ENCODE results near the gene DCPS. TPM values are rescaled to one million over a fixed set of nuclear protein-coding genes. Genes with fewer than 3 reads are reported as not detected.

The DCPS gene
- total RNA-seq, 1 donor = 10.4 TPM

DNA sequence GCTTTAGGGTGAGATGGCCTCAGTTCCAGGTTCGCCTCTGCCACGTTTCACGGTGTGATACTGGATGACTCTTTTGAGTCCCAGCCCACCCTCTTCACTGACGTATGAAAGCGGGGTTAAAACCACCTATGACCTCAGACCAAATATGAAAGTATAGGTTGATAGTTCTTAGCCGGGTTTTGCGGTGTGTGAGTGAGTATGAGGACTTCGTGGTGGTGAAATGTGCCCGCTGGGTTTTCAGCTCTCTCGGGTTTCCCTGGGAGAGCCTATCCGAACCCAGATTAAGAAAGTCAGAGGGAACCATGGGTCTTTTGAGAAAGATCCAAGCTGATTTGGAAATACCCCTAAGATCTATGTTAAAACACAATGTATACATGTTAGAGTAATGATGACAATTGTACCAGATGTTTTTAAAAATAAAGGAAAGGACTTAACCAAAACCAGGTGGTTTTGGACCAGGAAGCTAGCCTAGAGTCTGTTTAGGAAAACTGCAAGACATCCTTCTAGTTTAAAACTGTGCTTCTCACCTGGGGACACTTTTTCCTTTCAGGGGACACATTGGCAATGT lies 25.9 kb downstream of the DCPS start:
- DNase-seq (ENCODE audit: low read depth) = no peak
- TF ChIP-seq, protein P1, sequence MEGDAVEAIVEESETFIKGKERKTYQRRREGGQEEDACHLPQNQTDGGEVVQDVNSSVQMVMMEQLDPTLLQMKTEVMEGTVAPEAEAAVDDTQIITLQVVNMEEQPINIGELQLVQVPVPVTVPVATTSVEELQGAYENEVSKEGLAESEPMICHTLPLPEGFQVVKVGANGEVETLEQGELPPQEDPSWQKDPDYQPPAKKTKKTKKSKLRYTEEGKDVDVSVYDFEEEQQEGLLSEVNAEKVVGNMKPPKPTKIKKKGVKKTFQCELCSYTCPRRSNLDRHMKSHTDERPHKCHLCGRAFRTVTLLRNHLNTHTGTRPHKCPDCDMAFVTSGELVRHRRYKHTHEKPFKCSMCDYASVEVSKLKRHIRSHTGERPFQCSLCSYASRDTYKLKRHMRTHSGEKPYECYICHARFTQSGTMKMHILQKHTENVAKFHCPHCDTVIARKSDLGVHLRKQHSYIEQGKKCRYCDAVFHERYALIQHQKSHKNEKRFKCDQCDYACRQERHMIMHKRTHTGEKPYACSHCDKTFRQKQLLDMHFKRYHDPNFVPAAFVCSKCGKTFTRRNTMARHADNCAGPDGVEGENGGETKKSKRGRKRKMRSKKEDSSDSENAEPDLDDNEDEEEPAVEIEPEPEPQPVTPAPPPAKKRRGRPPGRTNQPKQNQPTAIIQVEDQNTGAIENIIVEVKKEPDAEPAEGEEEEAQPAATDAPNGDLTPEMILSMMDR (IDR thresholded peaks at IDR 0.05; ENCODE audit: insufficient read depth, low read depth, low read length) = no peak
- H3K4me3 ChIP-seq (ENCODE audit: low read depth, low read length) = no peak overlapping the region

DNA sequence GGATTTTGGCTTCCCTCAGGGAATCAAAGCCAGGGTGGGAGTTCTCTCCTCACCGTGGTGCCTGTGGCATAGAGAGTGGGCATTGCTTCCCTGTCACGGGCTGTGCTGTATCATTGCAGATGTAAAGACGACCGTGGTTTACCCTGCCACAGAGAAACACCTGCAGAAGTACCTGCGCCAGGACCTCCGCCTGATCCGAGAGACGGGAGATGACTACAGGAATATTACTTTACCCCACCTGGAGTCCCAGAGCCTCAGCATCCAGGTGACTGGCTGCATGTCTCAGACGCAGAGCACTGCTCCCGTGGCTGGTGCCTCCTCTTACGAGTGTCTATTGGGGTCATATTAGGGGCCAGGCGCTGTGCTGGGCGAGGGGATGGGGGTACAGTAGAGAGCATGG lies 27.4 kb downstream of the DCPS start:
- TF ChIP-seq, protein P1 (IDR thresholded peaks at IDR 0.05; ENCODE audit: insufficient read depth, low read depth, low read length) = no peak
- DNase-seq (ENCODE audit: low read depth) = no peak
- H3K4me3 ChIP-seq (ENCODE audit: low read depth, low read length) = no peak overlapping the region

DNA sequence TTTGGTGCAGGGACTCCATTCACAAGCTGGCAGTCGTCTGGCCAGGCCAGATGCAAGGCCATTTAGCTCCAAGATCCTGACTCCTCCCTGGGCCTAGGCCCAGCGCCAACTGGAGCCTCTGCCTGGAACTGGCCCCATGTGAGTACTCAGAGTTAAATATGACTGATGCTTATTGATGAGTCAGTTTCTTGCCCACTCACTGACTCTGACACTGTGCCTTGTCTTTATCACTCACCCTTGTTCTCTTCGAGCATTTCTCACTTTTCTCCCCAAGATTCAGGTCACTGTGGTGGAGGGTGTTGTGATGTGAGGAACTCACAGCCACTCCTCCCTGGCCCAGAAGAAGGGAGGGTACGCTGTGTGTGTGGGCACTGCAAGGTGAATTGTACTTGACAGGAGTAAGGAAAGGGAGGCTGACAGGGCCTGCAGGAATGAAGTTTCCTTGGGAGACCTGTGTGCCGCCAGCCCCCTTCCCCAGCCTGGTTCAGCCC lies 28.4 kb downstream of the DCPS start:
- peak; percentile 75 for DNase-seq (ENCODE audit: low read depth)
- H3K4me3 ChIP-seq (ENCODE audit: low read depth, low read length) = no peak overlapping the region
- TF ChIP-seq, protein P1 (IDR thresholded peaks at IDR 0.05; ENCODE audit: insufficient read depth, low read depth, low read length) = no peak

DNA sequence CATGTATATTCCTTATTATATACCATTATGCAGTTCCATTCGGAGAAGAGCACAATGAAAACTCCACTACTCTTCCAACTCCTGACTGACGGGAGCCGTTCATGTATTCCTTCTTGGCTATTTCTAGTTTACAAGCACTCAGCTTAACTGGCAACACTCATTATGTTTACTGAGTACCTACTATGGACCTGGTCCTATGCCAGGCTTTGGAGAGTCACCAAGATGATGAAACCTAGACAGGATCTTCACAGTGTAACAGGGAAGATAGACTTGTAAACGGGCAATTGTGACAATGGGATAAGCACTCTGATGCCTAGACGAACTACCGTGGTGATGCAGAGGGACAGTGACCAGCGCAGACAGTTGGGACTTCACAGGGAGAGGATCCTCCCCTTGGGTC lies 29.3 kb downstream of the DCPS start:
- TF ChIP-seq, protein P1 (IDR thresholded peaks at IDR 0.05; ENCODE audit: insufficient read depth, low read depth, low read length) = no peak

DNA sequence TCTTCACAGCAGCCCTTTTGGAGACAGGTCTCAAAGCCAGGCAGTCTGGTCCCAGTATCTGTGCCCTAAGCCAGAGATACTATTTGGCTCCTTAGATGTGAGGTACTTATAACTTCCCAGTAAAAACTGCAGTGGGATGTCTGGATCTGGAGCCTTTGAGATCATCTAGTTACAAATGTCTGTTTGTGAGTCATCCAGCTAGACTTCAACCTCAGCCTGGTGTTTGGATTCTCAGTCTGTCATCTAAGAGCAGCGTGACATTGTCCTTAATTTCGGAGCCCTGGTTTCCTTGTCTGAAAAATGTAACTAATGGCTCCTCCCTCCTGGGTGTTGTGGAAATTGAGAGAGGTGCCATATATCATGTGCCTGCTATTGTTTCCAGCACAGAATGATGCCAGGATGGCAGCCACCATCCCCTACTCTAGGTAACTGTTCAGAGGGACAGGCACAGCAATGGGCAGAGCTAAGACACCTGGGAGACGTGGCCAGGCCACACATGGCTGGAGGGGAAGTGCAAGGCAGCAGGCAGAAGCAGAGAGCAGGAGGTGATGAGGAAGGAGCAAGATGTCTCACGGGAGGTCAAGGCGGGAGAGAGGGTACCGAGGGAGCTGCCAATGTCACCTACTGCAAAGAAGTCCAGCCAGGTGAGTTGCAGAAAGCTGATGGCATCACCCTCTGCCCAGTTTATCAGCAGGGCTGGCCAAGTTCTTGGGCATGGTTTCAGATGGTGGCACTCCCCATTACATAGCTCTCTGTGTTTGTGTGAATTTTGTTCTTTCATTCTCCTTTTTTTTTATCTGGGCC lies 31.0 kb downstream of the DCPS start:
- TF ChIP-seq, protein P1 (IDR thresholded peaks at IDR 0.05; ENCODE audit: insufficient read depth, low read depth, low read length) = no peak
- DNase-seq (ENCODE audit: low read depth) = peak; percentile 61
- H3K4me3 ChIP-seq (ENCODE audit: low read depth, low read length) = no peak overlapping the region

More for the DNA sequence above, 29.3 kb downstream of the DCPS start:
- no peak overlapping the region for H3K4me3 ChIP-seq (ENCODE audit: low read depth, low read length)
- DNase-seq (ENCODE audit: low read depth) = no peak

GRCh38 chr11:126335463-126335760 lies 31.6 kb downstream of the DCPS start:
- TF ChIP-seq, protein P1 (IDR thresholded peaks at IDR 0.05; ENCODE audit: insufficient read depth, low read depth, low read length) = no peak
- DNase-seq (ENCODE audit: low read depth) = no peak
- no peak overlapping the region for H3K4me3 ChIP-seq (ENCODE audit: low read depth, low read length)
